HG03342 (cell line): ENCODE results near the gene GLRX5.

Experiments
- ATAC-seq: cut with Tn5 transposase; IDR thresholded peaks from one replicate; pipeline ENCODE4 v1.9.1; 2021; ENCODE audit warnings: mild to moderate bottlenecking, moderate library complexity; ENCODE audit not compliant: unreplicated experiment

Gene GLRX5

GRCh38 chr14:95531969-95532368, 2.9 kb upstream of the GLRX5 start:
- ATAC-seq = no peak

- no peak for ATAC-seq
Measured at GRCh38 chr14:95533391-95533821, 1.4 kb upstream of the GLRX5 start.

DNA sequence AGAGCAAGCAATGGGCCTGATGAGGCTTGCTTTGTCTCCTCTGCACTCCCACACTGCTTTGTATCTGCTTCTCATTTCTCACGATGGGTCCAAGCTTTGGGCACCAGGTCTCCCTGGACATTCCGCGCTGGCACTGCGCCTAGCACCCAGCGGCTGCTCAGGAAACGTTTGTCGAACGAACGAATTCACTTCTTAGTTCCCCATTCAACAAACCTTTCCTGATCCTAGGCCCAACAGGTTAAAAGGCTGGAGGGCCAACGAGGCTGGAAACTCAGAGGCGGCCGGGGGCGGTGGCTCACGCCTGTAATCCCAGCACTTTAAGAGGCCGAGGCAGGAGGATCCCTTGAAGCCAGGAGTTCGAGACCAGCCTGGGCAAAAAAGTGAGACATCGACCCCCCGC, 1.0 kb upstream of the GLRX5 start:
- no peak for ATAC-seq

DNA sequence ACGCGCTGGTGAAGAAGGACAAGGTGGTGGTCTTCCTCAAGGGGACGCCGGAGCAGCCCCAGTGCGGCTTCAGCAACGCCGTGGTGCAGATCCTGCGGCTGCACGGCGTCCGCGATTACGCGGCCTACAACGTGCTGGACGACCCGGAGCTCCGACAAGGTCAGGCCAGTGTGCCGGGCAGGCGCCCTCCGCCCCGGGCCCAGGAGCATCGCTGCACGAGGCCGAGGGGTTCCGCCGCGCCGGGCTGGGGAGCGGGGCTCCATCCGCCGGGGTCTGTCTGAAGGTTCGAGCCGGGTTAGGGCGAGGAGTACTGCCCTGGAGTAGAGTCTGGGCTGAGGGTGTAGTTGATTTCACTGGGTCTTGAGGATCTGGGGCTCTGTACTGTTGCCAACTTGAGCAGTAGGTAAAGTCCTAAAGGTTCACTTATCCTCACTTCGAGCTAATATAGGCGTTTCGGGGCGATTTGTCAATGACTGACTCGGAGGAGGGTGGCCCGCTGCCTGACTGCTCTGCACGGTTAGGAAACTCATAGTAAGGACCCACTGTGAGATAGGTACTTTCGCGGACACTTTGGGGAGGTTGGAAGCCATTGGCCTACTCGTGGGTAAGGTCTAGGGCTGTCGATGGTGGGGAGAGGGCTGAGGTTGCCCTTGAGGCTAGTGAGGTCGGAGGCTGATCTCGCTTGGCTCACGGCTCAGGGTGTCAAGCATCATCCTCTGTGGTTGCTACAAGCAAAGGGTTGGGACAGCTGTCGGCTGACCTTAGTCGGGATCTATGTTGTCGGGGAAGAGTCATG, 574 bp downstream of the GLRX5 start:
- no peak for ATAC-seq

GRCh38 chr14:95536036-95536593, 1.3 kb downstream of the GLRX5 start:
- no peak for ATAC-seq

- ATAC-seq = no peak
Measured at GRCh38 chr14:95536671-95537070, 1.8 kb downstream of the GLRX5 start.

GRCh38 chr14:95537298-95538089, 2.6 kb downstream of the GLRX5 start:
- no peak for ATAC-seq

- no peak for ATAC-seq
Measured at GRCh38 chr14:95538801-95539509, 4.1 kb downstream of the GLRX5 start.

GRCh38 chr14:95540236-95540855, 5.5 kb downstream of the GLRX5 start:
- no peak for ATAC-seq

GRCh38 chr14:95541346-95541745, 6.5 kb downstream of the GLRX5 start:
- no peak for ATAC-seq

- ATAC-seq = no peak
Measured at GRCh38 chr14:95541932-95542930, 7.4 kb downstream of the GLRX5 start.

GRCh38 chr14:95543021-95543420, 8.2 kb downstream of the GLRX5 start:
- no peak for ATAC-seq

DNA sequence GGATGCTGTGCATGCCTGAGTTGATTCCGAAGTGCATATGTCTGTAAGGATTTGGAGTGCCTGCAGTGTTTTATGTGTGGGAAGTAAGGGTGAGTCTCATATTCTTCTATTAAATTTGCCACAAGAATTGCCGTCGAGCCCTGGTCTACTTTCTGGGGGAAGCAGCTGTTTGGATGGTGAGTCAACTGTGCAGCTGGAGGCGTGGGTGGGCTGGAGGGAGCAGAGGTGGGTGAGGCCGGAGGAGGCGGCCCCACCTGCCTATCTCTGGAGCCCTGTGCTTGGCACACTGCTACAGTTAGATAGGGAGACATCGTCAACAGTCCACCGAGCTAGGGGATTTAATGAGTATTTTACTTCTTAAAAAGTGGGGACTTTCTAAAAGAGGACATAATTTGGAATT, 9.7 kb downstream of the GLRX5 start:
- no peak for ATAC-seq

GRCh38 chr14:95545515-95546168, 10.8 kb downstream of the GLRX5 start:
- no peak for ATAC-seq

DNA sequence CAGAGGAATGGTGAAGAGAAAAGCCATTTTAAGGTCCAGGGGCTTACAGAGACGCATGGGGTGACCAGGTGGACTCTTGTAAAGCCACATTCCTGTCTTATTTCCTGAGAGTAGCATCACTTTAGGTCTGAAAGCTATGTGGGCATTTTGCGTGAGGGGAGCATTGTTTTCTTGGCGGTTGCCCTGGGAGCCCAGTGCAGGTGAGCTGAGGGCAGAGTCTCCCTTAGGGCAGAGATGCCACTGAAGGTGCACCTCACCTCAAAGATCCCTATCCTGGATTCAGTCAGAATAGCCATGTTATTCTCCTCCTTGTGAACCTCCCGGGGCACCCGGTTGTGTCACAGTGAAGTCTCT, 12.4 kb downstream of the GLRX5 start:
- no peak for ATAC-seq

DNA sequence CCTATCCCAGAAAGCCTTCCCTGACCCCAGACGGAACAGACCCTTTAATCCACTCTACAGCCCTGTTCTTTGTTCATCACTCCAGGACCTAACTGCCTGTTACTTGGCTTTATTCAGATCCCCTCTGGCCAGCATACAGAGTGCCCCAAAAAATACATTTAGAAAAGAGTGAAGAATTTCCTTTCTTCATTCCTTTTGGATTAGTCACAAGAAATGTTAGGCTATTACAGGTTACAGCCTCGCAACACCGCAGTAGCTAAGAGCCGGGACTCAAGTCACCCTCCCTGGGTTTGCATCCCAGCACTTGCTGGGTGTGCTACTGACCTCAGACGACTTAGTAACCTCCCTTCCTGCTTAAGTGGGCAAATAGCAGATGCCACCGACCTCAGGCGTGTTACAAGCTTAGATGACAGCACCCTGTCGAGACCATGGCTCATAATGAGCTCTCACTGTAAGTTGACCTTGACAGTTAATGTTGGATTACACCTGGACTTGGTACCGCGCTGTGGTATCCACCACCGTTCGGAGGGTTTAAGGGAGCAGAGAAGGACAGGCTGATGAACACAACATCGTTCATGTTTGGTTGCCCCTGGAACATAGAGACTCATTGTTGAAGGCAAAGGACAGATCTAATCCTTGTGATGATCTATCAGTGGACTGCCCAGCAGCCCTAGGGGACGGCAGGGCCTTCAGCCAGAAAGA, 12.9 kb downstream of the GLRX5 start:
- no peak for ATAC-seq

- ATAC-seq = no peak
Measured at GRCh38 chr14:95548328-95548929, 13.6 kb downstream of the GLRX5 start.
